GM18520 (cell line): Measurements from ENCODE around the gene TMC1.
"Not testable (repeated sequence)": the region's sequence is repeated elsewhere in the genome, so short reads cannot be mapped to it uniquely, and the experiment has no call there.

Source experiments
- ATAC-seq: cut with Tn5 transposase; IDR thresholded peaks from one replicate; pipeline ENCODE4 v1.9.1; 2021; ENCODE audit not compliant: unreplicated experiment

TMC1 gene

GRCh38 chr9:72524820-72525540, 3.6 kb downstream of the TMC1 start:
- peak; percentile 51 for ATAC-seq

- peak; percentile 60 for ATAC-seq
These were observed 5.7 kb downstream of the TMC1 start for GRCh38 chr9:72526901-72527800.

GRCh38 chr9:72527801-72528195, 6.4 kb downstream of the TMC1 start:
- ATAC-seq: no peak

- no peak for ATAC-seq
These were observed 8.1 kb downstream of the TMC1 start for GRCh38 chr9:72529531-72529930.

GRCh38 chr9:72533322-72533721, 11.9 kb downstream of the TMC1 start:
- ATAC-seq: no peak

GRCh38 chr9:72534931-72535330, 13.5 kb downstream of the TMC1 start:
- no peak for ATAC-seq

GRCh38 chr9:72537011-72537545, 15.7 kb downstream of the TMC1 start:
- ATAC-seq: no peak

GRCh38 chr9:72537671-72538070, 16.3 kb downstream of the TMC1 start:
- no peak for ATAC-seq

- ATAC-seq: no peak
These were observed 17.7 kb downstream of the TMC1 start for GRCh38 chr9:72538921-72539702.

- ATAC-seq: no peak
These were observed 18.5 kb downstream of the TMC1 start for GRCh38 chr9:72539824-72540347.

GRCh38 chr9:72540348-72540873, 19.0 kb downstream of the TMC1 start:
- no peak for ATAC-seq

GRCh38 chr9:72542537-72542833, 21.1 kb downstream of the TMC1 start:
- ATAC-seq: not testable (repeated sequence)

GRCh38 chr9:72542917-72543316, 21.5 kb downstream of the TMC1 start:
- no peak for ATAC-seq

- no peak for ATAC-seq
These were observed 29.9 kb downstream of the TMC1 start for GRCh38 chr9:72551306-72551705.

GRCh38 chr9:72552356-72552755, 30.9 kb downstream of the TMC1 start:
- ATAC-seq: no peak

GRCh38 chr9:72554221-72554641, 32.8 kb downstream of the TMC1 start:
- no peak for ATAC-seq

- no peak for ATAC-seq
These were observed 36.1 kb downstream of the TMC1 start for GRCh38 chr9:72557549-72557948.

GRCh38 chr9:72560086-72560485, 38.7 kb downstream of the TMC1 start:
- ATAC-seq: no peak

- no peak for ATAC-seq
These were observed 42.4 kb downstream of the TMC1 start for GRCh38 chr9:72563806-72564205.

GRCh38 chr9:72564479-72565281, 43.3 kb downstream of the TMC1 start:
- no peak for ATAC-seq
